Spleen (tissue), 7 donors: ENCODE data around the gene CRYBG1.
A peak's percentile ranks its signal among the peaks of the same experiment; 100 is the strongest.

ENCODE experiments used
- CTCF ChIP-seq, 11 experiments: fragments of 200-600 bp in 7 of 11; fragments of 450-650 bp in 4 of 11; sonication (generic) in 4 of 11; IDR thresholded peaks in 8 of 11; conservative IDR thresholded peaks in 3 of 11; 1 replicate in 7 of 11; 2 replicates in 4 of 11; pipeline versions ENCODE4 v1.4.0 to v1.8.0; 2016 to 2021; ENCODE audit warnings: antibody characterized with exemption in 11 of 11, inconsistent platforms in 4 of 11, mild to moderate bottlenecking in 1 of 11
- POLR2A ChIP-seq, 3 donors: fragments of 450-650 bp; IDR thresholded peaks; one replicate each; pipeline ENCODE4 v1.5.1; 2017; ENCODE audit warnings: antibody characterized with exemption in 3 of 3, mild to moderate bottlenecking in 1 of 3
- POLR2AphosphoS5 ChIP-seq, 3 donors: sonication (generic); formaldehyde crosslinking; IDR thresholded peaks; one replicate each; pipeline ENCODE4 v1.5.1; 2017; ENCODE audit warnings: antibody characterized with exemption in 3 of 3
- donor health status: DM: no; HTN: no; CAD: no; lungs with moderate emphysema.
- donor health status: DM: no; HTN: no; CAD: no.
- donor health status: DM: no; HTN: no; CAD: no.

- TF ChIP-seq POLR2AphosphoS5 (IDR thresholded peaks at IDR 0.05): peak in 1 of 3 donors; percentile 42
- no peak for TF ChIP-seq POLR2A (IDR thresholded peaks at IDR 0.05)
- no peak for TF ChIP-seq CTCF (IDR thresholded peaks at IDR 0.05 in 8 of 11, conservative IDR thresholded peaks at IDR 0.05 in 3 of 11)
Observed at GRCh38 chr6:106574741-106575458, 214.4 kb downstream of the CRYBG1 start.
